MCF 10A (cell line): Measurements from ENCODE around the gene ZNF337. TPM values are rescaled to one million over a fixed set of nuclear protein-coding genes. Genes with fewer than 3 reads are reported as not detected.

ENCODE experiments used
- Bru-seq: library from RNA; stranded (reverse); fragments of 400-500 nt; gene quantifications from one replicate; lab custom pipeline; 2021; lab: Mats Ljungman, UMichigan
- BruChase-seq, 2 experiments: library from RNA; stranded (reverse); fragments of 400-500 nt; gene quantifications; one replicate each; lab custom pipeline; 2021; lab: Mats Ljungman, UMichigan
- BruUV-seq: library from RNA; stranded (reverse); fragments of 400-500 nt; replicated peaks from 2 replicates; lab custom pipeline; 2021; lab: Mats Ljungman, UMichigan
- CTCF ChIA-PET: fragments of 300-600 bp; sonication (Branson Sonifier 250); formaldehyde crosslinking; extraction: SDS; loops from one replicate; lab custom pipeline; 2021; ENCODE audit warnings: antibody characterized with exemption, inconsistent platforms; lab: Yijun Ruan, JAX
- POLR2A ChIA-PET: fragments of 300-600, 350-650 bp; sonication (Branson Sonifier 250); formaldehyde crosslinking; extraction: SDS; loops from one replicate; lab custom pipeline; 2020; ENCODE audit warnings: antibody characterized with exemption, inconsistent platforms; lab: Yijun Ruan, JAX
- DNase-seq: peaks from one replicate; pipeline ENCODE4 v3.0.0-alpha.2; 2018; ENCODE audit not compliant: unreplicated experiment
- H3K27ac Mint-ChIP-seq: one replicate; pipeline ENCODE4 v1.8.0; 2022; ENCODE audit warnings: mild to moderate bottlenecking, low read depth, mixed read lengths; ENCODE audit not compliant: unreplicated experiment
- H3K27me3 Mint-ChIP-seq: one replicate; pipeline ENCODE4 v1.8.0; 2022; ENCODE audit warnings: mixed read lengths; ENCODE audit not compliant: insufficient read depth, unreplicated experiment
- H3K36me3 Mint-ChIP-seq: one replicate; pipeline ENCODE4 v1.8.0; 2022; ENCODE audit warnings: mild to moderate bottlenecking, moderate library complexity, mixed read lengths; ENCODE audit not compliant: insufficient read depth, unreplicated experiment
- H3K4me1 Mint-ChIP-seq: one replicate; pipeline ENCODE4 v1.8.0; 2022; ENCODE audit warnings: mixed read lengths; ENCODE audit not compliant: insufficient read depth, unreplicated experiment
- H3K4me3 Mint-ChIP-seq: one replicate; pipeline ENCODE4 v1.8.0; 2022; ENCODE audit warnings: mild to moderate bottlenecking, moderate library complexity, mixed read lengths; ENCODE audit not compliant: unreplicated experiment
- H3K9me3 Mint-ChIP-seq: one replicate; pipeline ENCODE4 v1.8.0; 2022; ENCODE audit warnings: mixed read lengths; ENCODE audit not compliant: unreplicated experiment
- intact Hi-C: fragments of 100-400 bp; cut with micrococcal nuclease; formaldehyde crosslinking; loops from 2 replicates; pipeline ENCODE4 v1.14.1; 2022
- long read RNA-seq: library from polyadenylated mRNA; stranded (forward); transcript quantifications from one replicate; pipeline ENCODE4 v2.0.0, GENCODE V29; 2022
- total RNA-seq: library from RNA; stranded (reverse); gene quantifications from 2 replicates; pipeline ENCODE4 v1.2.3, GENCODE V29; 2022
- TF ChIP-seq, protein P1 (sequence below): fragments of 200-600 bp; IDR thresholded peaks from one replicate; pipeline ENCODE4 v1.8.0; 2022; ENCODE audit warnings: antibody characterized with exemption, mild to moderate bottlenecking; ENCODE audit not compliant: unreplicated experiment

ZNF337 gene
- 19.5 and 23.0 TPM in 2 replicates for total RNA-seq
- Bru-seq, nascent RNA = percentile 88 among the genes with signal in this experiment
- percentile 95 among the genes with signal in this experiment for BruChase-seq, experiment 1, labeled RNA remaining after a 6-hour chase
- percentile 95 among the genes with signal in this experiment for BruChase-seq, experiment 2, labeled RNA remaining after a 2-hour chase
- long read RNA-seq, transcript ZNF337-201 (5 exons, 3,205 nt) = major isoform, 9 of 21 reads
- long read RNA-seq, partial matches to known transcripts = 4 of 21 reads
- long read RNA-seq, other reads (novel, unspliced or antisense) = 5 of 21 reads

DNA sequence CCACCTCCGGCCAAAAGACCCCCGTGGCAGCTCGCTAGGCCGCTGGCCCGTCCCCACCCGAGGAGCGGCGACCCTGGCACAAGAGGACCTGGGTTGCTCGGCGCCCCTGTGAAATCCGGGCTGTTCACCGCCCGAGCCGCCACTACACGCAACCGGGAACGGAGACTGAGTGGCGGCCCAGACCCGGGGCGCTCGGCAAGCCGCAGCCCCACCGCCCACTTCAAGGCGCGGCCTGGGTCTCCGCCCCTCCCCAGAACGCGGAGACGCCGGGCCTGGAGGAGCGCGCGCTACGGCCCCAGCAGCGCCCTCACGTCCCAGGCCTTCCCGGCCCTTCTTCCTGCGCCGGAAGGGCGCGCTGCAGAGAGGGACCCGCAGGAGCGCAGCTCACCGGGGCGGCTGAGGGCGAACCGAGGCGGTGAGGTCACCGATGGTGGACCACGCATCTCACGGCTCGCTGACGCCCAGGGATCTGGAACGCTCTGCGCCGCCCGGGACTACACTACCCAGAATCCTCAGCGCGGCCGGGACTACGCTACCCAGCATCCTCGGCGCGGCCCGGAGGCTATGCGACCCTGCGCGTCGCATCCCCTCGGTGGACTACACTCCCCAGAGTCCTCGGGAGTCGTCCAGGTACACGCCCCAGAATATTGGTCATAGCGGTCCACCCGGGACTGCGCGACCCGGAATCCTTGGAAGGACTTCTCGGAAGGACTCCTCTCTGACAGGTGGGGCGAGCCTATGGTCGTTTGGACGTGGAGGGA, at the start of gene ZNF337:
Gene ZNF337 (minus strand): TSS at position 483 of the 761 bp plus-strand sequence. CDS start 10,436 bp downstream, outside the sequence.
- peak; percentile 92 for DNase-seq
- no TSS peak for BruUV-seq
- H3K4me1 Mint-ChIP-seq = peaks cover 19% of the 10 kb centered on the region
- peak within 1 kb of the TSS; percentile 83 for H3K27ac Mint-ChIP-seq
- intact Hi-C loops = no loop called here
- ChIA-PET CTCF (interaction anchor here (0.7 kb wide), 1 partner anchor 716 kb away, joined by 3 read pairs; no protein-coding TSS in a partner anchor), POLR2A (interaction anchor here (0.6 to 1.6 kb wide), 10 partner anchors 9 to 311 kb away, joined by 3 to 5 read pairs (median 4); no protein-coding TSS in a partner anchor)
- peaks cover 18% of the 10 kb centered on the region for H3K36me3 Mint-ChIP-seq
- peak within 1 kb of the TSS; percentile 90 for H3K4me3 Mint-ChIP-seq
- no peaks in the 10 kb centered on the region for H3K27me3 Mint-ChIP-seq
- peaks cover 12% of the 10 kb centered on the region for H3K9me3 Mint-ChIP-seq
- TF ChIP-seq, protein P1, sequence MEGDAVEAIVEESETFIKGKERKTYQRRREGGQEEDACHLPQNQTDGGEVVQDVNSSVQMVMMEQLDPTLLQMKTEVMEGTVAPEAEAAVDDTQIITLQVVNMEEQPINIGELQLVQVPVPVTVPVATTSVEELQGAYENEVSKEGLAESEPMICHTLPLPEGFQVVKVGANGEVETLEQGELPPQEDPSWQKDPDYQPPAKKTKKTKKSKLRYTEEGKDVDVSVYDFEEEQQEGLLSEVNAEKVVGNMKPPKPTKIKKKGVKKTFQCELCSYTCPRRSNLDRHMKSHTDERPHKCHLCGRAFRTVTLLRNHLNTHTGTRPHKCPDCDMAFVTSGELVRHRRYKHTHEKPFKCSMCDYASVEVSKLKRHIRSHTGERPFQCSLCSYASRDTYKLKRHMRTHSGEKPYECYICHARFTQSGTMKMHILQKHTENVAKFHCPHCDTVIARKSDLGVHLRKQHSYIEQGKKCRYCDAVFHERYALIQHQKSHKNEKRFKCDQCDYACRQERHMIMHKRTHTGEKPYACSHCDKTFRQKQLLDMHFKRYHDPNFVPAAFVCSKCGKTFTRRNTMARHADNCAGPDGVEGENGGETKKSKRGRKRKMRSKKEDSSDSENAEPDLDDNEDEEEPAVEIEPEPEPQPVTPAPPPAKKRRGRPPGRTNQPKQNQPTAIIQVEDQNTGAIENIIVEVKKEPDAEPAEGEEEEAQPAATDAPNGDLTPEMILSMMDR = peak; percentile 6

DNA sequence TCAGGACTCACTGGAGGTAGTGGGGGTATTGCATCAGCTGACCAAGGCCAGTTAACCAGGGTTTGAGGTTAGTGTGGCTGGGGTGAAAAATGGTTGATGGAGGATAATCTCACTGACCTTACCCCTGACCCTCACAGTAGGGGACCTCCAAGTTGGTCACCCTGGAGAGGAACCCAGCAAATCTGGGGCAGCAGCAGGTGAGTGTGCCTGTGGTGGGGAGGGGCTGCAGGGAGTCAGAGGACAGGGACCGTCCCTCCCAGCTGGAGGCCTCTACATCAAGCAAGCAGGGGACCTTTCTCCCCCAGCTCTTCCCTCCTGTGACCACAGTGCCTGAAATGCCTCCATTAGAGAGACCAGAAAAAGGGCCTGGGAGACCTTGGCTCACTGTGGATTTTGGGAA, 49.1 kb upstream of the ZNF337 start:
- no peak for DNase-seq
- POLR2A ChIA-PET = no interaction called here
- BruUV-seq = no TSS peak
- Mint-ChIP-seq H3K27ac (no peak overlapping the region), H3K4me3 (no peak overlapping the region), H3K27me3 (no peaks in the 10 kb centered on the region), H3K9me3 (no peaks in the 10 kb centered on the region), H3K36me3 (peaks cover 2% of the 10 kb centered on the region), H3K4me1 (no peaks in the 10 kb centered on the region)
- intact Hi-C loops = no loop called here
- TF ChIP-seq, protein P1 = no peak
- CTCF ChIA-PET = interaction anchor here (0.6 to 0.7 kb wide), 3 partner anchors 15 to 88 kb away, joined by 3 to 4 read pairs (median 3); no protein-coding TSS in a partner anchor

DNA sequence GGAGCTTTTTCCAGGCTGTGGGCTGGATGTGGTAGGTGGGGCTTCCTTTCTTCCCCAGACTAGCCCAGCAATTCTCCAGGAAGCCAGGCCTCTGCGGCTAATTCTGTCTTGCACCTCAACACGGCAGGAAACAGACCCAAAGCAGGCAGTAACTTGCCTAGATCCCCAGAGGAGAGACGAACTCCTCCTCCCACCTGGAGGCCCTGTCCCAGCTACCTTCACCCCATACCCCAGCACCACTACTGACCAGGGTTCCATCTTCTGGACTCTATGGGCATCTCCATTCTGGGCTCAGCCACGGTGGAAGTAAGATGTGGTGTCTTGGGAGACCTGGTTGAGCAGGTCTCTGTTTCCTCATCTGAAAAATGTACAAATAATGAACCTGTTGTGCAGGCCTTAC, 48.4 kb upstream of the ZNF337 start:
- intact Hi-C loops = no loop called here
- ChIA-PET CTCF (no interaction called here), POLR2A (no interaction called here)
- no peak overlapping the region for H3K27ac Mint-ChIP-seq
- no TSS peak for BruUV-seq
- no peak overlapping the region for H3K4me3 Mint-ChIP-seq
- TF ChIP-seq, protein P1 = no peak
- H3K4me1 Mint-ChIP-seq = no peaks in the 10 kb centered on the region
- no peaks in the 10 kb centered on the region for H3K9me3 Mint-ChIP-seq
- no peaks in the 10 kb centered on the region for H3K27me3 Mint-ChIP-seq
- no peaks in the 10 kb centered on the region for H3K36me3 Mint-ChIP-seq
- no peak for DNase-seq

DNA sequence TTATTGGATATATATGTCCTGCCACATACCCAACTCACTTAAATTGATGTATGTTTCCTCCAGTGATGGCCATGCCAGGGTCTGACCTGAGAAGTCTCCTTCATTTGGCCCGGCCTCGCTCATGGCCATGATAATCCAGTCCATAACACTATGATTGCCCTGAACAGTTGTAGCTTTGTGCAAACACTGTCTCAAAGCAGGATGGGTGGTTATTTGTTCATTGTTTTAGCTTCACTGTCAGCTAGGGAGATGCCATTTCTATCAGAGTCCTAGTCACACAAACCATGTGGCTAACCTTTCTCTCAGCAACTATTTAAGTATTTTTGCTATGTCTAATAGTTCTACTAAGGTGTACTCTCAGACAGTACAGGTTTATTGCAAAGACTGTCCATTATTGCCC, 47.6 kb upstream of the ZNF337 start:
- TF ChIP-seq, protein P1 = no peak
- H3K9me3 Mint-ChIP-seq = no peaks in the 10 kb centered on the region
- H3K4me3 Mint-ChIP-seq = no peak overlapping the region
- ChIA-PET CTCF (no interaction called here), POLR2A (no interaction called here)
- no peaks in the 10 kb centered on the region for H3K36me3 Mint-ChIP-seq
- H3K27me3 Mint-ChIP-seq = no peaks in the 10 kb centered on the region
- no peaks in the 10 kb centered on the region for H3K4me1 Mint-ChIP-seq
- DNase-seq = no peak
- intact Hi-C loops = no loop called here
- BruUV-seq = no TSS peak
- H3K27ac Mint-ChIP-seq = no peak overlapping the region
